ENCODE data around the gene CDK2AP2.
"Not testable (repeated sequence)": the region's sequence is repeated elsewhere in the genome, so short reads cannot be mapped to it uniquely, and the experiment has no call there.

Gene CDK2AP2

GRCh38 chr11:67507864-67508485, at the start of gene CDK2AP2:
Gene CDK2AP2 (minus strand): TSS chr11:67508162. CDS start chr11:67508082, 80 bp downstream.
- peak; percentile 96 for DNase-seq (ENCODE audit: low read depth)

- DNase-seq (ENCODE audit: low read depth) = no peak
These were observed 48.3 kb upstream of the CDK2AP2 start for GRCh38 chr11:67556244-67556643.

GRCh38 chr11:67551697-67552096, 43.7 kb upstream of the CDK2AP2 start:
- not testable (repeated sequence) for DNase-seq (ENCODE audit: low read depth)

- no peak for DNase-seq (ENCODE audit: low read depth)
These were observed 43.2 kb upstream of the CDK2AP2 start for GRCh38 chr11:67551127-67551526.

- DNase-seq (ENCODE audit: low read depth) = no peak
These were observed 40.7 kb upstream of the CDK2AP2 start for GRCh38 chr11:67548555-67549110.

GRCh38 chr11:67548112-67548511, 40.1 kb upstream of the CDK2AP2 start:
- DNase-seq (ENCODE audit: low read depth) = not testable (repeated sequence)

- no peak for DNase-seq (ENCODE audit: low read depth)
These were observed 37.3 kb upstream of the CDK2AP2 start for GRCh38 chr11:67545280-67545679.

GRCh38 chr11:67544616-67545242, 36.8 kb upstream of the CDK2AP2 start:
- DNase-seq (ENCODE audit: low read depth) = no peak

- no peak for DNase-seq (ENCODE audit: low read depth)
These were observed 35.6 kb upstream of the CDK2AP2 start for GRCh38 chr11:67543585-67543984.

GRCh38 chr11:67542971-67543370, 35.0 kb upstream of the CDK2AP2 start:
- no peak for DNase-seq (ENCODE audit: low read depth)

GRCh38 chr11:67542169-67542568, 34.2 kb upstream of the CDK2AP2 start:
- DNase-seq (ENCODE audit: low read depth) = no peak

GRCh38 chr11:67541198-67541597, 33.2 kb upstream of the CDK2AP2 start:
- no peak for DNase-seq (ENCODE audit: low read depth)

- no peak for DNase-seq (ENCODE audit: low read depth)
These were observed 31.6 kb upstream of the CDK2AP2 start for GRCh38 chr11:67539550-67539949.

GRCh38 chr11:67538823-67539505, 31.0 kb upstream of the CDK2AP2 start:
- no peak for DNase-seq (ENCODE audit: low read depth)

- DNase-seq (ENCODE audit: low read depth) = no peak
These were observed 30.3 kb upstream of the CDK2AP2 start for GRCh38 chr11:67538306-67538705.

GRCh38 chr11:67535561-67535960, 27.6 kb upstream of the CDK2AP2 start:
- no peak for DNase-seq (ENCODE audit: low read depth)

- no peak for DNase-seq (ENCODE audit: low read depth)
These were observed 26.2 kb upstream of the CDK2AP2 start for GRCh38 chr11:67534070-67534679.

GRCh38 chr11:67532889-67533288, 24.9 kb upstream of the CDK2AP2 start:
- DNase-seq (ENCODE audit: low read depth) = no peak

- DNase-seq (ENCODE audit: low read depth) = no peak
These were observed 22.3 kb upstream of the CDK2AP2 start for GRCh38 chr11:67530282-67530592.

GRCh38 chr11:67528376-67528775, 20.4 kb upstream of the CDK2AP2 start:
- DNase-seq (ENCODE audit: low read depth) = no peak

GRCh38 chr11:67525275-67525976, 17.5 kb upstream of the CDK2AP2 start:
- DNase-seq (ENCODE audit: low read depth) = no peak

GRCh38 chr11:67524480-67524808, 16.5 kb upstream of the CDK2AP2 start:
- DNase-seq (ENCODE audit: low read depth) = no peak
